ENCODE results near the gene COG3. TPM values are rescaled to one million over a fixed set of nuclear protein-coding genes. Genes with fewer than 3 reads are reported as not detected.

COG3 gene
- total RNA-seq, 1 experiment from 2014 or later = 16.9 TPM

- no peak for DNase-seq (ENCODE audit: low spot score)
Measured at GRCh38 chr13:45447050-45447661, 17.6 kb upstream of the COG3 start.

GRCh38 chr13:45448965-45449559 is 15.7 kb upstream of the COG3 start:
- no peak for DNase-seq (ENCODE audit: low spot score)

GRCh38 chr13:45451282-45451681 is 13.5 kb upstream of the COG3 start:
- no peak for DNase-seq (ENCODE audit: low spot score)

GRCh38 chr13:45454204-45454603 is 10.5 kb upstream of the COG3 start:
- no peak for DNase-seq (ENCODE audit: low spot score)

- peak; percentile 41 for DNase-seq (ENCODE audit: low spot score)
Measured at GRCh38 chr13:45456196-45456972, 8.4 kb upstream of the COG3 start.

GRCh38 chr13:45464141-45464686 is 525 bp upstream of the COG3 start:
- DNase-seq (ENCODE audit: low spot score) = no peak

GRCh38 chr13:45466359-45466758 is 1.6 kb downstream of the COG3 start:
- DNase-seq (ENCODE audit: low spot score) = no peak

- no peak for DNase-seq (ENCODE audit: low spot score)
Measured at GRCh38 chr13:45468635-45469034, 3.9 kb downstream of the COG3 start.

GRCh38 chr13:45472171-45472705 is 7.5 kb downstream of the COG3 start:
- no peak for DNase-seq (ENCODE audit: low spot score)

GRCh38 chr13:45473627-45474026 is 8.9 kb downstream of the COG3 start:
- DNase-seq (ENCODE audit: low spot score) = no peak

GRCh38 chr13:45474584-45475454 is 10.1 kb downstream of the COG3 start:
- no peak for DNase-seq (ENCODE audit: low spot score)

- DNase-seq (ENCODE audit: low spot score) = no peak
Measured at GRCh38 chr13:45479661-45480060, 14.9 kb downstream of the COG3 start.

- no peak for DNase-seq (ENCODE audit: low spot score)
Measured at GRCh38 chr13:45481688-45482087, 16.9 kb downstream of the COG3 start.

- DNase-seq (ENCODE audit: low spot score) = no peak
Measured at GRCh38 chr13:45482571-45483173, 17.9 kb downstream of the COG3 start.

- DNase-seq (ENCODE audit: low spot score) = no peak
Measured at GRCh38 chr13:45487604-45488003, 22.9 kb downstream of the COG3 start.

GRCh38 chr13:45490068-45490467 is 25.3 kb downstream of the COG3 start:
- no peak for DNase-seq (ENCODE audit: low spot score)

GRCh38 chr13:45492538-45492937 is 27.8 kb downstream of the COG3 start:
- DNase-seq (ENCODE audit: low spot score) = no peak

GRCh38 chr13:45496942-45497341 is 32.2 kb downstream of the COG3 start:
- no peak for DNase-seq (ENCODE audit: low spot score)

- DNase-seq (ENCODE audit: low spot score) = peak; percentile 84
Measured at GRCh38 chr13:45500492-45501174, 35.9 kb downstream of the COG3 start.

GRCh38 chr13:45501175-45501526 is 36.4 kb downstream of the COG3 start:
- no peak for DNase-seq (ENCODE audit: low spot score)

- no peak for DNase-seq (ENCODE audit: low spot score)
Measured at GRCh38 chr13:45503658-45504057, 38.9 kb downstream of the COG3 start.
